Measurements from ENCODE around the gene ABCC5.
A peak's percentile ranks its signal among the peaks of the same experiment; 100 is the strongest.

ABCC5 gene

DNA sequence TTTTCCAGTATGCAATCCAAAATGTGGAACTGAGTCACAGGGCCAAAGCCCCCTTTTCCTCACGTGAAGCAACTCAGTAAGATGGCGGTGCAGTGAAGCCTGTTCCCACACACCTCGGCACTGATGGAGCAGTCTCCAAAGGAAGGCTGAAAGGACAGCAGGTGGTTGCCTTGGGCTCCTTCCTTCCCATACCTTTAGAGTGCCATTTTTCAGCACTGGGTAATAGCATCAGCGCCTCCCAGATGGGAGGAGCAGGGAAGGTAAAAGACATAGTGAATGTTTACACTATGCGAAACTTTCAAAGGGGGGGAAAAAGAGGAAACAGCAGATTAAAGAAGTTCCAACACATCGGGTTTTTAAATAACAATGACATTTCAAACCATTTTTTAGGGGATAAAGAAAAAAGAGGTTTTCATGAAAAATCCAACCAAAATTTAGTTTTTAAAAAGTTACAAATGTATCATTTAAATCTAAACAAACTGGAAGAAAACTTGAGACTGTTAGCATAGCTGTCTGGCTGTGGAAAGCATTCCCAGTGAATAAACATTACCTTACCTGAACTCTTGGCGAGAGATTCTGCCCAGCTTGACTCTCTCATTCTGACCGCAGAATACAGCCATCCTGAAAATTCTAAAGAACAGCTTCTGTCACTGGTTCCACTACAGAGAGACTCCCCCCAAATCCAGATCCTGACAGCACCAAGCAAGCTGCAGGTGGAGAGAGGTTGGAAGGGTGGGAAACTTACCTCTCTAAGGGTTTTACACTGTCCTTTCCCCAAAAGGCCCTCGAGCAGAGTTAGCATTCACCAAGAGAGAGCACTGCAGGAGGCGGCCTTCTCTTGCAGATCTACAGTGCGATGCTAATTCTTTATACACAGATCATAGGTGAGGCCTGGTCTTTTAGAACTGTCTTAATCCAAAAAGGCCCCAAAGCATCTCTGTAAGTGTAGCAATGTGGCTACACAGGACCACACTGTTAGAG is 32.6 kb downstream of the ABCC5 start:
- Histone ChIP-seq H2BK15ac (ENCODE audit: low read depth, poor library complexity, severe bottlenecking) (no peak overlapping the region), H3K9ac (ENCODE audit: low read length) (no peak overlapping the region), H4K91ac (ENCODE audit: low read length) (no peak overlapping the region), H4K8ac (ENCODE audit: low read length) (no peak overlapping the region), H3K14ac (ENCODE audit: low read length in 2 of 2) (no peak overlapping the region), H3K4me1 (ENCODE audit: control insufficient read depth, insufficient read depth, low read depth, low read length) (peaks cover 10% of the 10 kb centered on the region), H2AK5ac (ENCODE audit: low read length, severe bottlenecking) (no peak overlapping the region), H3K36me3 (ENCODE audit: control insufficient read depth in 1 of 2, insufficient read depth in 2 of 2, low read depth in 1 of 2, low read length in 2 of 2) (peaks cover 35 to 81% of the 10 kb centered on the region in 2 experiments), H2AFZ (ENCODE audit: low read depth, low read length) (no peak overlapping the region), H3K9me3 (ENCODE audit: control insufficient read depth, low read length) (no peaks in the 10 kb centered on the region), H3K4me2 (ENCODE audit: low read length, poor library complexity, severe bottlenecking) (no peak overlapping the region), H2BK5ac (ENCODE audit: low read depth, low read length, poor library complexity, severe bottlenecking) (no peak overlapping the region), H3K4ac (ENCODE audit: low read depth in 1 of 2, low read length in 2 of 2) (no peak overlapping the region), H3K27ac (ENCODE audit: low read length, poor library complexity, severe bottlenecking) (no peak overlapping the region), H2BK12ac (ENCODE audit: low read length in 2 of 2) (no peak overlapping the region), H3K27me3 (ENCODE audit: control insufficient read depth in 1 of 2, insufficient read depth in 1 of 2, low read length in 2 of 2) (no peaks in the 10 kb centered on the region), H3K18ac (ENCODE audit: low read depth in 1 of 2, low read length in 2 of 2) (no peak overlapping the region), H3K4me3 (ENCODE audit: insufficient read depth in 1 of 2, low read depth in 1 of 2, low read length in 2 of 2) (no peak overlapping the region), H3K79me1 (replicated peaks; ENCODE audit: low read length, poor library complexity, severe bottlenecking) (peaks cover 17% of the 10 kb centered on the region), H2BK120ac (ENCODE audit: low read depth, low read length) (no peak overlapping the region), H3K23ac (ENCODE audit: low read length in 2 of 2) (no peak overlapping the region)
- DNase-seq = no peak
- 95% methylated on average over 7 of the region's 11 CpGs for WGBS

DNA sequence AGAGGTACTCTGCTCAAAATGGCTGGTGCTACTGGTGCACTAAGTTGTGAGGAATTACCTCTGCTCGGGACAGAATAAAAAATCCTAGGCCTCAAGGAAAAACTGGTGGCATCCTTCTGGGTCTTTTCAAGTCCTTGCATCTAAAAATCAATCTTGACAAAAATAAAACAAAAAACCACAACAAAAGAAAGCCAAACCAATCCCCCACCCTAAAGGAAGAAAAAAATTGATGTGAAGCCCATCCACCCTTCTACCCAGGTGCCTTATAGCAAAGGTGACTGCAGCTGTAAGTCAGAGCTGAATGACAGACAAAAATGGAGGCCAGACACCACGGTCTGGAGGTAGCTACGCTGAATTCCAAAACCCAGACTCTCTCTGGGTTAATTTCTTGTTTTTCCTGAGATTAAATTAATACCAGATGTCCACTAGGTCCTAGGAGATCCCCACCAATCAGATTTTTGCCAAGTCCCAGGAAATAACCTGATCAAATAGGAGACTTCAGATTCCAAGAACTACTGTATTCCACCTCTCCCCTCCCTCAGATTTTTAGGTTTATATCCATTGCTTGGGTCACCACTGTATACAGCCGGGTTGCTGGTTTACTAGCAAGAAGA is 33.5 kb downstream of the ABCC5 start:
- Histone ChIP-seq H3K79me1 (replicated peaks; ENCODE audit: low read length, poor library complexity, severe bottlenecking) (peaks cover 17% of the 10 kb centered on the region), H4K8ac (ENCODE audit: low read length) (no peak overlapping the region), H2AK5ac (ENCODE audit: low read length, severe bottlenecking) (no peak overlapping the region), H2BK12ac (ENCODE audit: low read length in 2 of 2) (no peak overlapping the region), H3K9ac (ENCODE audit: low read length) (no peak overlapping the region), H2BK120ac (ENCODE audit: low read depth, low read length) (no peak overlapping the region), H3K9me3 (ENCODE audit: control insufficient read depth, low read length) (no peaks in the 10 kb centered on the region), H3K27ac (ENCODE audit: low read length, poor library complexity, severe bottlenecking) (no peak overlapping the region), H2AFZ (ENCODE audit: low read depth, low read length) (no peak overlapping the region), H4K91ac (ENCODE audit: low read length) (no peak overlapping the region), H3K23ac (ENCODE audit: low read length in 2 of 2) (no peak overlapping the region), H3K18ac (ENCODE audit: low read depth in 1 of 2, low read length in 2 of 2) (no peak overlapping the region), H3K27me3 (ENCODE audit: control insufficient read depth in 1 of 2, insufficient read depth in 1 of 2, low read length in 2 of 2) (no peaks in the 10 kb centered on the region), H3K4ac (ENCODE audit: low read depth in 1 of 2, low read length in 2 of 2) (no peak overlapping the region), H2BK15ac (ENCODE audit: low read depth, poor library complexity, severe bottlenecking) (no peak overlapping the region), H2BK5ac (ENCODE audit: low read depth, low read length, poor library complexity, severe bottlenecking) (no peak overlapping the region), H3K4me1 (ENCODE audit: control insufficient read depth, insufficient read depth, low read depth, low read length) (peaks cover 10% of the 10 kb centered on the region), H3K4me2 (ENCODE audit: low read length, poor library complexity, severe bottlenecking) (no peak overlapping the region), H3K14ac (ENCODE audit: low read length in 2 of 2) (no peak overlapping the region), H3K36me3 (ENCODE audit: control insufficient read depth in 1 of 2, insufficient read depth in 2 of 2, low read depth in 1 of 2, low read length in 2 of 2) (peaks cover 39 to 82% of the 10 kb centered on the region in 2 experiments), H3K4me3 (ENCODE audit: insufficient read depth in 1 of 2, low read depth in 1 of 2, low read length in 2 of 2) (no peak overlapping the region)
- WGBS = 90% methylated on average over 4 of the region's 4 CpGs
- no peak for DNase-seq

DNA sequence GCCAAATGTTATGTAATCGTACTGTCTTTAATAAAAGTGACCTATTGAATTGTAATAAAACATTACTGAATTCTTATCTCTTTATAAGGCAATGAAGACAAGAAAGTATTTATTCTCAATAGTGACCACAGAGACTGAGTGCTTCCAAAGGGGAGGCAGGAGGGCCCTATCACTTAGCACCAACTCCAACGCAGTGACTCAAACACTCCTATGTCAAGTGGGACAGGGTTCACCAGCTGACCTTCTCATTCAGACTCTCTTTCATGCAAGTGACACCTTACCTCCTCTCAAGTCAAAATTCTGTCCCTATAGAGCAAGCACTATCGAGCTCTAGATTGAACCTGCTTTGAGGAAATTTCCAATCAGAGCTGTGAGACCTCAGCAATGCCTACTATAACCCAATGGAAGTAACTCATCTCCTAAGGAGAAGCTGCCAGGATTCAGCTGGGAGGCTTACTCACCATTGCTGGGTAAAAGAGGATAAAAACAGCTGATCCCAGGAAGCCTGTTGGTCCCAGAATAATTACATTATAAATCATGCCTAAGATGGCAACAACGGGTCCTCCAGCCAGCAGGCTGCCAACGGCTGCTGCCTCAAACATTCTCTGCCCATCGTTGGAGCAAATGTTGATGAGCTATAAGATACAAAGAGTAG is 35.6 kb downstream of the ABCC5 start:
- Histone ChIP-seq H3K27ac (ENCODE audit: low read length, poor library complexity, severe bottlenecking) (no peak overlapping the region), H3K9ac (ENCODE audit: low read length) (no peak overlapping the region), H3K4me3 (ENCODE audit: insufficient read depth in 1 of 2, low read depth in 1 of 2, low read length in 2 of 2) (no peak overlapping the region), H3K18ac (ENCODE audit: low read depth in 1 of 2, low read length in 2 of 2) (no peak overlapping the region), H3K4me1 (ENCODE audit: control insufficient read depth, insufficient read depth, low read depth, low read length) (peaks cover 2% of the 10 kb centered on the region), H3K27me3 (ENCODE audit: control insufficient read depth in 1 of 2, insufficient read depth in 1 of 2, low read length in 2 of 2) (no peaks in the 10 kb centered on the region), H2BK12ac (ENCODE audit: low read length in 2 of 2) (no peak overlapping the region), H2AK5ac (ENCODE audit: low read length, severe bottlenecking) (no peak overlapping the region), H3K4ac (ENCODE audit: low read depth in 1 of 2, low read length in 2 of 2) (no peak overlapping the region), H2BK15ac (ENCODE audit: low read depth, poor library complexity, severe bottlenecking) (no peak overlapping the region), H3K4me2 (ENCODE audit: low read length, poor library complexity, severe bottlenecking) (no peak overlapping the region), H3K9me3 (ENCODE audit: control insufficient read depth, low read length) (no peaks in the 10 kb centered on the region), H2BK120ac (ENCODE audit: low read depth, low read length) (no peak overlapping the region), H4K91ac (ENCODE audit: low read length) (no peak overlapping the region), H4K8ac (ENCODE audit: low read length) (no peak overlapping the region), H3K79me1 (replicated peaks; ENCODE audit: low read length, poor library complexity, severe bottlenecking) (peaks cover 15% of the 10 kb centered on the region), H2AFZ (ENCODE audit: low read depth, low read length) (no peak overlapping the region), H3K14ac (ENCODE audit: low read length in 2 of 2) (no peak overlapping the region), H3K36me3 (ENCODE audit: control insufficient read depth in 1 of 2, insufficient read depth in 2 of 2, low read depth in 1 of 2, low read length in 2 of 2) (peaks cover 32 to 80% of the 10 kb centered on the region in 2 experiments), H2BK5ac (ENCODE audit: low read depth, low read length, poor library complexity, severe bottlenecking) (no peak overlapping the region), H3K23ac (ENCODE audit: low read length in 2 of 2) (no peak overlapping the region)
- no peak for DNase-seq
- WGBS = 82% methylated on average over 5 of the region's 6 CpGs

DNA sequence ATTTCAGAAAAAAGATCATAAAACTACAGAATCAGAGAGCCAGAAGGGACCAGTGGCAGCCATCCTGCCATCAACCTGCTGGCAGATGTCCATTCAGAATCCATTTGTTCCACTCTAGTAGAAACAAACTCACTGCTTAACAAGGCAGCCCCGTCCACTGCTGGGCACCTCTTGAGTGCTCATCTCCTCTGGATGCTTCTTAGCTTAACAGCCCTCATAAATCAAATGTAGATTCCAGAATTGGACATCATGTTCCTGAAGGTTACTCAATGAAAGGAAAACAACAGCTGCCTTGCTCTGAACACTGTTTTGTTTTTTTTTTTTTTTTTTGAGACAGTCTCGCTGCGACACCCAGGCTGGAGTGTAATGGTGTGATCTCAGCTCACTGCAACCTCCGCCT is 37.3 kb downstream of the ABCC5 start:
- Histone ChIP-seq H2AK5ac (ENCODE audit: low read length, severe bottlenecking) (no peak overlapping the region), H3K27me3 (ENCODE audit: control insufficient read depth in 1 of 2, insufficient read depth in 1 of 2, low read length in 2 of 2) (no peaks in the 10 kb centered on the region), H2BK120ac (ENCODE audit: low read depth, low read length) (no peak overlapping the region), H2BK5ac (ENCODE audit: low read depth, low read length, poor library complexity, severe bottlenecking) (no peak overlapping the region), H2AFZ (ENCODE audit: low read depth, low read length) (no peak overlapping the region), H3K9me3 (ENCODE audit: control insufficient read depth, low read length) (no peaks in the 10 kb centered on the region), H3K36me3 (ENCODE audit: control insufficient read depth in 1 of 2, insufficient read depth in 2 of 2, low read depth in 1 of 2, low read length in 2 of 2) (peaks cover 30 to 74% of the 10 kb centered on the region in 2 experiments), H3K4me3 (ENCODE audit: insufficient read depth in 1 of 2, low read depth in 1 of 2, low read length in 2 of 2) (no peak overlapping the region), H2BK12ac (ENCODE audit: low read length in 2 of 2) (no peak overlapping the region), H2BK15ac (ENCODE audit: low read depth, poor library complexity, severe bottlenecking) (no peak overlapping the region), H4K91ac (ENCODE audit: low read length) (no peak overlapping the region), H3K9ac (ENCODE audit: low read length) (no peak overlapping the region), H3K23ac (ENCODE audit: low read length in 2 of 2) (no peak overlapping the region), H4K8ac (ENCODE audit: low read length) (no peak overlapping the region), H3K79me1 (replicated peaks; ENCODE audit: low read length, poor library complexity, severe bottlenecking) (peaks cover 10% of the 10 kb centered on the region), H3K4ac (ENCODE audit: low read depth in 1 of 2, low read length in 2 of 2) (no peak overlapping the region), H3K14ac (ENCODE audit: low read length in 2 of 2) (no peak overlapping the region), H3K27ac (ENCODE audit: low read length, poor library complexity, severe bottlenecking) (no peak overlapping the region), H3K18ac (ENCODE audit: low read depth in 1 of 2, low read length in 2 of 2) (no peak overlapping the region), H3K4me2 (ENCODE audit: low read length, poor library complexity, severe bottlenecking) (no peak overlapping the region), H3K4me1 (ENCODE audit: control insufficient read depth, insufficient read depth, low read depth, low read length) (peaks cover 6% of the 10 kb centered on the region)
- DNase-seq = peak; percentile 48
- WGBS = 49% methylated on average over 4 of the region's 4 CpGs
